Measurements from ENCODE around the gene ADAM11. TPM values are rescaled to one million over a fixed set of nuclear protein-coding genes. Genes with fewer than 3 reads are reported as not detected.

ADAM11 gene
- total RNA-seq, 2 donors from 2014 or later: 1.9 to 3.5 TPM

DNA sequence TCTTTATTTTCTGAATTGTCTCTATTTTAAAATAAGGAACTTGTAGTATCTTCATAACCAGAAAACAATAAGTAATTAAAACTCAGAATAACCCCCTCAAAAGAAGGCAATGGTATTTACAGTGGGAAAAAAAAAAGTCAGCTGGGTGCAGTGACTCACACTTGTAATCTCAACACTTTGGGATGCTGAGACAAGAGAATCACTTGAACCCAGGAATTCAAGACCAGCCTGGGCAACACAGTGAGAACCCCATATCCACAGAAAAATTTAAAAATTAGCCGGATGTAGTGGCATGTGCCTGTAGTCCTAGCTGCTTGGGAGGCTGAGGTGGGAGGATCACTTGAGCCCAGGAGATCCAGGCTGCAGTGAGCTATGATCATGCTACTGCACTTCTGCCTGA, 33.5 kb downstream of the ADAM11 start:
- H3K27me3 ChIP-seq (ENCODE audit: control insufficient read depth, insufficient read depth, low read length, poor library complexity, severe bottlenecking): no peaks in the 10 kb centered on the region
- no peak overlapping the region for H3K4me3 ChIP-seq (ENCODE audit: low read length)
- H3K9me3 ChIP-seq (ENCODE audit: control insufficient read depth, low read length): no peaks in the 10 kb centered on the region
- TF ChIP-seq, protein P1, sequence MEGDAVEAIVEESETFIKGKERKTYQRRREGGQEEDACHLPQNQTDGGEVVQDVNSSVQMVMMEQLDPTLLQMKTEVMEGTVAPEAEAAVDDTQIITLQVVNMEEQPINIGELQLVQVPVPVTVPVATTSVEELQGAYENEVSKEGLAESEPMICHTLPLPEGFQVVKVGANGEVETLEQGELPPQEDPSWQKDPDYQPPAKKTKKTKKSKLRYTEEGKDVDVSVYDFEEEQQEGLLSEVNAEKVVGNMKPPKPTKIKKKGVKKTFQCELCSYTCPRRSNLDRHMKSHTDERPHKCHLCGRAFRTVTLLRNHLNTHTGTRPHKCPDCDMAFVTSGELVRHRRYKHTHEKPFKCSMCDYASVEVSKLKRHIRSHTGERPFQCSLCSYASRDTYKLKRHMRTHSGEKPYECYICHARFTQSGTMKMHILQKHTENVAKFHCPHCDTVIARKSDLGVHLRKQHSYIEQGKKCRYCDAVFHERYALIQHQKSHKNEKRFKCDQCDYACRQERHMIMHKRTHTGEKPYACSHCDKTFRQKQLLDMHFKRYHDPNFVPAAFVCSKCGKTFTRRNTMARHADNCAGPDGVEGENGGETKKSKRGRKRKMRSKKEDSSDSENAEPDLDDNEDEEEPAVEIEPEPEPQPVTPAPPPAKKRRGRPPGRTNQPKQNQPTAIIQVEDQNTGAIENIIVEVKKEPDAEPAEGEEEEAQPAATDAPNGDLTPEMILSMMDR (conservative IDR thresholded peaks at IDR 0.05): no peak
- Mint-ChIP-seq H3K4me1 (peaks cover 7% of the 10 kb centered on the region), H3K36me3 (ENCODE audit: low read depth) (peaks cover 1% of the 10 kb centered on the region), H3K4me3 (no peak overlapping the region), H3K9me3 (no peaks in the 10 kb centered on the region), H3K27ac (no peak overlapping the region), H3K27me3 (ENCODE audit: insufficient read depth) (no peaks in the 10 kb centered on the region)
- no peaks in the 10 kb centered on the region for H3K4me1 ChIP-seq (ENCODE audit: control insufficient read depth, insufficient read depth, low read length)
- no peak for DNase-seq
- 79 to 100% methylated on average over 1 of the region's 1 CpG for WGBS, 2 experiments (ENCODE audit: insufficient coverage in 1 of 2, insufficient read length in 1 of 2)
- H3K36me3 ChIP-seq (ENCODE audit: control insufficient read depth, insufficient read depth, low read length): peaks cover under 1% of the 10 kb centered on the region
- H3K27ac ChIP-seq (ENCODE audit: low read depth, low read length): no peak overlapping the region
- H3K9ac ChIP-seq (ENCODE audit: extremely low read depth, low read length, poor library complexity, severe bottlenecking): no peak overlapping the region

DNA sequence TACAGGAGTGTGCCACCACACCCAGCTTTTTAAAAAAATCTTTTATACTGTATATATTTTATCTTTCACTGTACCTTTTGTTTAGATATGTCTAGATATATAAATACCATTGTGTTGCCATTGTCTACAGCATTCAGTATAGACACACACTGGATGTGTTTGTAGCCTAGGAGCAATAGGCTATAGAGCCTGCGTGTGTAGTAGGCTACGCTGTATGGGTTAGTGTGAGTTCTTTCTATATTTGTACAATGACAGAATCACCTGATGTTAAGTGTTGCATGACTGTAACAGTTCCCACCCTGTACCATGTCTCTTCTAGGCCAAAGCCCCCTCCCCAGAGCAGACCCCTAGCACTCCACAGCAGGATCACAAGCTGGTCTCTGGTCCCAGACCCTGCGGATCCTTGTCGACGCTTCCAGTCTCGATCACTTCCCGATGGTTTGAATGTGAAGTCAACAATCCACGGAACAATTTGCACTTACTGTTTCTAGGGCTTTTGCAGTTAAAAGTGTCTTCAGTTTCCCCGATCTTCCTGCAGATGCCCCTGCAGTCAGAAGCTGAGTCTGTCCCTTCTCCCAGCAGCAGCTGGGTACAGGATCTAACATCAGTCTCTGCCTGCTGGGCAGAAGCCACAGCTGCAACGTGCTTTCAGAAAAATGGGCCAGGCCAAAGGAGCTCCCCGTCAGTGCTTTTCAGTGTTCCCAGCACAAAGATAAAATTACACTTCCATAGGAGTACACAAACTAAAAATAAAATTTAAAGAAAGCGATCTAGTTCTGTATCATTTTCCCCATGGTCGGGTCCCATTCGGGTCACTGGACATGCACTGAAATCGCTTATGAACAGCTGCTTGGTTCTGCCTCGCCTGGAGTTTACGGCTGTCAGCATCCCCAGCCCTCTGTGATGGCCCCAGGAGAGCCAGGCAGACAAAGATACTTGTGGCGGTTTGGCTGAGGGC, 35.4 kb downstream of the ADAM11 start:
- WGBS, 2 experiments (ENCODE audit: insufficient coverage in 1 of 2, insufficient read length in 1 of 2): 91% methylated on average over 10 to 18 of the region's 18 CpGs
- TF ChIP-seq, protein P1 (conservative IDR thresholded peaks at IDR 0.05): no peak
- Histone ChIP-seq H3K4me1 (ENCODE audit: control insufficient read depth, insufficient read depth, low read length) (no peaks in the 10 kb centered on the region), H3K27me3 (ENCODE audit: control insufficient read depth, insufficient read depth, low read length, poor library complexity, severe bottlenecking) (no peaks in the 10 kb centered on the region), H3K9ac (ENCODE audit: extremely low read depth, low read length, poor library complexity, severe bottlenecking) (no peak overlapping the region), H3K36me3 (ENCODE audit: control insufficient read depth, insufficient read depth, low read length) (peaks cover 17% of the 10 kb centered on the region), H3K27ac (ENCODE audit: low read depth, low read length) (peak overlapping the region; percentile 87), H3K9me3 (ENCODE audit: control insufficient read depth, low read length) (no peaks in the 10 kb centered on the region), H3K4me3 (ENCODE audit: low read length) (no peak overlapping the region)
- Mint-ChIP-seq H3K36me3 (ENCODE audit: low read depth) (peaks cover 8% of the 10 kb centered on the region), H3K4me3 (no peak overlapping the region), H3K9me3 (no peaks in the 10 kb centered on the region), H3K27me3 (ENCODE audit: insufficient read depth) (no peaks in the 10 kb centered on the region), H3K4me1 (peaks cover 7% of the 10 kb centered on the region), H3K27ac (peak overlapping the region; percentile 58)
- DNase-seq: peak; percentile 56

DNA sequence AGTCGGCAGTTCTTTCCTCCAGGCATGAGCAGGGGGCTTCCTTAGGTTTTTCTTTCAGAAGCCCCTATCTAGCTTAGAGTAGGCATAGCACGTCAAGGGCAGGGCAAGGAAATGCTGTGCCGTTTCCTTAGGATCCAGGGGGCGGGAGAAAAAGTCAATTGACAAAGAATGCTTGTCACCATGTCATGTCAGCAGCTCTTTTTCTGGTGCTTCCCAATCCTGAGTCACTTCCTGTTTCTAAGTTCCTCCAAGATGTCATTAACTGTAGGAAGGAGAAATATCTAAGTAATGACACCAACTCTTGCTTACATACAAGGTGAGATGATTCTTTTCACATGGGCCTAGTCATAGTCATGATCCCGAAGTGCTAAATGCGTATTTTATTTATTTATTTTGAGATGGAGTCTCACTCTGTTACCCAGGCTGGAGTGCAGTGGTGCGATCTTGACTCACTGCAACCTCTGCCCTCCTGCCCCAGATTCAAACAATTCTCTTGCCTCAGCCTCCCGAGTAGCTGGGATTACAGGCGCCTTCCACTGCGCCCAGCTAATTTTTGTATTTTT, 36.1 kb downstream of the ADAM11 start:
- peak overlapping the region; percentile 87 for H3K27ac ChIP-seq (ENCODE audit: low read depth, low read length)
- 77 to 83% methylated on average over 9 of the region's 10 CpGs for WGBS, 2 experiments (ENCODE audit: insufficient coverage in 1 of 2, insufficient read length in 1 of 2)

More for the DNA sequence above, 36.1 kb downstream of the ADAM11 start:
- Histone ChIP-seq H3K9ac (ENCODE audit: extremely low read depth, low read length, poor library complexity, severe bottlenecking) (no peak overlapping the region), H3K36me3 (ENCODE audit: control insufficient read depth, insufficient read depth, low read length) (peaks cover 25% of the 10 kb centered on the region), H3K4me3 (ENCODE audit: low read length) (no peak overlapping the region), H3K4me1 (ENCODE audit: control insufficient read depth, insufficient read depth, low read length) (no peaks in the 10 kb centered on the region), H3K27me3 (ENCODE audit: control insufficient read depth, insufficient read depth, low read length, poor library complexity, severe bottlenecking) (no peaks in the 10 kb centered on the region), H3K9me3 (ENCODE audit: control insufficient read depth, low read length) (no peaks in the 10 kb centered on the region)
- no peaks in the 10 kb centered on the region for H3K9me3 Mint-ChIP-seq
- peak; percentile 73 for DNase-seq
- TF ChIP-seq, protein P1 (conservative IDR thresholded peaks at IDR 0.05): no peak
- H3K36me3 Mint-ChIP-seq (ENCODE audit: low read depth): peaks cover 14% of the 10 kb centered on the region
- no peak overlapping the region for H3K4me3 Mint-ChIP-seq
- H3K4me1 Mint-ChIP-seq: peaks cover 7% of the 10 kb centered on the region
- peak overlapping the region; percentile 58 for H3K27ac Mint-ChIP-seq
- H3K27me3 Mint-ChIP-seq (ENCODE audit: insufficient read depth): no peaks in the 10 kb centered on the region
